Effector memory CD4-positive, alpha-beta T cell (primary cell): ENCODE data around the gene PBX1.

ENCODE experiments used
- DNase-seq, 3 donors: peaks; one replicate each; pipeline ENCODE4 v3.0.0-alpha.2; 2020
- H3K27ac ChIP-seq: 2 replicates; pipeline ENCODE4 v1.7.0; 2013; ENCODE audit warnings: mild to moderate bottlenecking, low read length, moderate library complexity; ENCODE audit not compliant: insufficient read depth, poor library complexity, severe bottlenecking
- H3K27me3 ChIP-seq: replicated peaks from 2 replicates; pipeline ENCODE4 v1.7.0; 2013; ENCODE audit warnings: mild to moderate bottlenecking, low read length; ENCODE audit not compliant: insufficient read depth, control insufficient read depth, poor library complexity, severe bottlenecking
- H3K36me3 ChIP-seq: 2 replicates; pipeline ENCODE4 v1.7.0; 2013; ENCODE audit warnings: mild to moderate bottlenecking, low read length, moderate library complexity; ENCODE audit not compliant: control insufficient read depth, insufficient read depth
- H3K4me1 ChIP-seq: 2 replicates; pipeline ENCODE4 v1.7.0; 2013; ENCODE audit warnings: low read length, mild to moderate bottlenecking; ENCODE audit not compliant: control insufficient read depth, insufficient read depth, poor library complexity, severe bottlenecking
- H3K4me3 ChIP-seq: 2 replicates; pipeline ENCODE4 v1.7.0; 2013; ENCODE audit warnings: low read length, low read depth, mild to moderate bottlenecking; ENCODE audit not compliant: insufficient read depth, poor library complexity, severe bottlenecking
- H3K9me3 ChIP-seq: 2 replicates; pipeline ENCODE4 v1.7.0; 2013; ENCODE audit warnings: mild to moderate bottlenecking, low read length, moderate library complexity; ENCODE audit not compliant: control insufficient read depth

PBX1 gene

GRCh38 chr1:164768619-164769018 lies 209.6 kb downstream of the PBX1 start:
- Histone ChIP-seq H3K27ac (no peak overlapping the region), H3K9me3 (no peaks in the 10 kb centered on the region), H3K4me1 (no peaks in the 10 kb centered on the region), H3K36me3 (no peaks in the 10 kb centered on the region), H3K4me3 (no peak overlapping the region), H3K27me3 (no peaks in the 10 kb centered on the region)
- DNase-seq: no peak

GRCh38 chr1:164769486-164770130 lies 210.6 kb downstream of the PBX1 start:
- H3K27me3 ChIP-seq: no peaks in the 10 kb centered on the region
- no peaks in the 10 kb centered on the region for H3K36me3 ChIP-seq
- no peak overlapping the region for H3K4me3 ChIP-seq
- no peaks in the 10 kb centered on the region for H3K9me3 ChIP-seq
- DNase-seq: no peak
- H3K4me1 ChIP-seq: no peaks in the 10 kb centered on the region
- no peak overlapping the region for H3K27ac ChIP-seq

- no peak for DNase-seq
- H3K4me1 ChIP-seq: no peaks in the 10 kb centered on the region
Observed at GRCh38 chr1:164770131-164770529, 211.1 kb downstream of the PBX1 start.

GRCh38 chr1:164771041-164771618 lies 212.1 kb downstream of the PBX1 start:
- DNase-seq: no peak
- H3K4me1 ChIP-seq: no peaks in the 10 kb centered on the region
- no peak overlapping the region for H3K4me3 ChIP-seq
- no peaks in the 10 kb centered on the region for H3K9me3 ChIP-seq
- no peaks in the 10 kb centered on the region for H3K36me3 ChIP-seq
- no peak overlapping the region for H3K27ac ChIP-seq
- H3K27me3 ChIP-seq: no peaks in the 10 kb centered on the region

More at GRCh38 chr1:164770131-164770529, 211.1 kb downstream of the PBX1 start:
- H3K36me3 ChIP-seq: no peaks in the 10 kb centered on the region
- H3K27ac ChIP-seq: no peak overlapping the region
- H3K9me3 ChIP-seq: no peaks in the 10 kb centered on the region
- H3K4me3 ChIP-seq: no peak overlapping the region
- no peaks in the 10 kb centered on the region for H3K27me3 ChIP-seq

- no peak overlapping the region for H3K4me3 ChIP-seq
- H3K9me3 ChIP-seq: no peaks in the 10 kb centered on the region
- no peaks in the 10 kb centered on the region for H3K27me3 ChIP-seq
- H3K4me1 ChIP-seq: no peaks in the 10 kb centered on the region
- no peaks in the 10 kb centered on the region for H3K36me3 ChIP-seq
- no peak overlapping the region for H3K27ac ChIP-seq
- no peak for DNase-seq
Observed at GRCh38 chr1:164771619-164772361, 212.8 kb downstream of the PBX1 start.

- DNase-seq: no peak
- Histone ChIP-seq H3K9me3 (no peaks in the 10 kb centered on the region), H3K4me3 (no peak overlapping the region), H3K36me3 (no peaks in the 10 kb centered on the region), H3K27ac (no peak overlapping the region), H3K27me3 (no peaks in the 10 kb centered on the region), H3K4me1 (no peaks in the 10 kb centered on the region)
Observed at GRCh38 chr1:164772635-164773034, 213.7 kb downstream of the PBX1 start.

GRCh38 chr1:164773102-164773501 lies 214.1 kb downstream of the PBX1 start:
- Histone ChIP-seq H3K4me3 (no peak overlapping the region), H3K9me3 (no peaks in the 10 kb centered on the region), H3K4me1 (no peaks in the 10 kb centered on the region), H3K36me3 (no peaks in the 10 kb centered on the region), H3K27ac (no peak overlapping the region), H3K27me3 (no peaks in the 10 kb centered on the region)
- DNase-seq: no peak

- H3K27me3 ChIP-seq: no peaks in the 10 kb centered on the region
- no peak overlapping the region for H3K27ac ChIP-seq
- no peaks in the 10 kb centered on the region for H3K4me1 ChIP-seq
- DNase-seq: no peak
- no peak overlapping the region for H3K4me3 ChIP-seq
- no peaks in the 10 kb centered on the region for H3K9me3 ChIP-seq
- no peaks in the 10 kb centered on the region for H3K36me3 ChIP-seq
Observed at GRCh38 chr1:164774413-164774812, 215.4 kb downstream of the PBX1 start.

GRCh38 chr1:164774819-164775654 lies 216.1 kb downstream of the PBX1 start:
- no peak for DNase-seq
- Histone ChIP-seq H3K4me1 (no peaks in the 10 kb centered on the region), H3K9me3 (no peaks in the 10 kb centered on the region), H3K27ac (no peak overlapping the region), H3K4me3 (no peak overlapping the region), H3K27me3 (no peaks in the 10 kb centered on the region), H3K36me3 (no peaks in the 10 kb centered on the region)
